GM12872 (cell line): Measurements from ENCODE around the gene MANF.

Experiments
- TF ChIP-seq, protein P1 (sequence below): IDR thresholded peaks from 3 replicates; pipeline ENCODE4 v1.5.1; 2011; ENCODE audit warnings: low read depth, mild to moderate bottlenecking, low read length, moderate library complexity; ENCODE audit not compliant: insufficient read depth

MANF gene

DNA sequence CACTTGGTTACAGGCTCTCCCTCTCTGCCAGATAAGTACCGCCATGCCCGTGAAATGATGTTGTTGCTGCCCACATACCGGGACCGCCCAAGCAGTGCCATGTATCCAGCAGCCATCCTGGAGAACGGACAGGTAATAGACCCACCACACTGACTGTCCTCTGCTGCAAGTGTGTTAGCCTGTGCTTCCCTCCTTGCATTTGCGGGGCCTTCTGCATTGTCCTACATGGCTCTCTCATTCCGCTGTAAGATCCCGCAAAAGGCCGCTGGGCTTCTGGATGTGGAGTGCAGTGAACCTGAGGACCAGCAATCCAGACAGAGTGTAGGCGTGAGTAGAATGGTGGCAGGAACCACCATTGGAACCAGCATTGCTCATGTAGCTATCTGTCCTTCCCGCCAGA lies 10.6 kb upstream of the MANF start:
- TF ChIP-seq, protein P1, sequence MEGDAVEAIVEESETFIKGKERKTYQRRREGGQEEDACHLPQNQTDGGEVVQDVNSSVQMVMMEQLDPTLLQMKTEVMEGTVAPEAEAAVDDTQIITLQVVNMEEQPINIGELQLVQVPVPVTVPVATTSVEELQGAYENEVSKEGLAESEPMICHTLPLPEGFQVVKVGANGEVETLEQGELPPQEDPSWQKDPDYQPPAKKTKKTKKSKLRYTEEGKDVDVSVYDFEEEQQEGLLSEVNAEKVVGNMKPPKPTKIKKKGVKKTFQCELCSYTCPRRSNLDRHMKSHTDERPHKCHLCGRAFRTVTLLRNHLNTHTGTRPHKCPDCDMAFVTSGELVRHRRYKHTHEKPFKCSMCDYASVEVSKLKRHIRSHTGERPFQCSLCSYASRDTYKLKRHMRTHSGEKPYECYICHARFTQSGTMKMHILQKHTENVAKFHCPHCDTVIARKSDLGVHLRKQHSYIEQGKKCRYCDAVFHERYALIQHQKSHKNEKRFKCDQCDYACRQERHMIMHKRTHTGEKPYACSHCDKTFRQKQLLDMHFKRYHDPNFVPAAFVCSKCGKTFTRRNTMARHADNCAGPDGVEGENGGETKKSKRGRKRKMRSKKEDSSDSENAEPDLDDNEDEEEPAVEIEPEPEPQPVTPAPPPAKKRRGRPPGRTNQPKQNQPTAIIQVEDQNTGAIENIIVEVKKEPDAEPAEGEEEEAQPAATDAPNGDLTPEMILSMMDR: no peak

DNA sequence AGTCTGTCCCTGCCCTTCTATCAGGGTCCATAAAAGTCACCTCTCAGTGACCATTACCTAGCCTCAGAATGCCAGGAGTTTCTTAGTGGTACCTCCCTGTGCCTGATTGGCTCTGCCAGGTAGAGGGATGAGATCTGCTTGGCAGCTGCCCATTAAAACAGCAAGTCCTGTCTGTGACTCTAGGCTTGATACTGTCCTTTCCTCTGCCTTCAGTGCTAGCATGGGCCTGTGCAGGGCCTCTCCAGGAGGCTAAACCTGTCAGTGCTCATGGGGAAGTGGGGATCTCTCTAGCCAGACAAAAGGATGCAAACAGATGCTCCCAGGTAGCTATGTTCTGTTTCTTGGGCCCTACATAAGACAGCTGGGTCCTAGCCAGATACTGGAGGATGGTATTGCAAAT lies 10.0 kb upstream of the MANF start:
- TF ChIP-seq, protein P1: no peak

DNA sequence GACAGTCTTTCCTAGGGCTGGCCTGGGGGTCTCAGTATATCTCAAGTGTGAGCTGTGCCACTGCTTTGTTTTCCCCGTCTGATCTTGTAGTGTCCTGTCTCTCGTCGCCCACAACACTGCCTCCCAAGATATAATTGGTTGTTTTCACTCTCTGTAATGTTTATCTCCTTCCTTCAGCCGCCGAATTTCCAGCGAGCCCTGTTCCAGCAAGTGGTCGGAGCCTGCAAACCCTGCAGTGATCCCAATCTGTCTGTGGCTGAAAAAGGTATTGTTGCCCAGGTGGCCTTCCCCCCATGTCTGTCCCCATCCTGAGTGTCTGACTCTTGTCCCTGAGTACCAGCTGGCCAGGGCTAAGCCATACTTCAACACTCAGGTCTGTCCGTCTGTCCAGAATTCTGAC lies 9.5 kb upstream of the MANF start:
- TF ChIP-seq, protein P1: no peak

DNA sequence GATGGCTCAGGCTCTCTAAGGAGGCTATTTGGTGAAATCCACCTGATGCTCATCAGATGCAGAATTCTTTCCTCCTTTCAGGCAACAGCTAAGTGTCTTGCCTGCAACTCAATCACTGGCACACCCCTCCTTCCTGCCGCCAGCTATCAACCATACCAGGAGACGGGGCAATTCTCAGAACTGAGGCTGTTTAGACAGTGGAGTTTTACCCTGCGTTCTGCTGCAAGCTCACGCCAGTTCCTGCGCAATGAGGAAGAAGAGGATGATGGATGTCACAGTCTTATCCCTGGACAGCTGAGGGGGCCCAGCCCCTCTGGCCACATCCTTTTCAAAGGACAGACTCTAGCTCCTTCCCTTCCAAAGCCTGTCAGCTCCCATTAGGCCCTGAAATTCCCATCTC lies 7.0 kb upstream of the MANF start:
- TF ChIP-seq, protein P1: no peak

DNA sequence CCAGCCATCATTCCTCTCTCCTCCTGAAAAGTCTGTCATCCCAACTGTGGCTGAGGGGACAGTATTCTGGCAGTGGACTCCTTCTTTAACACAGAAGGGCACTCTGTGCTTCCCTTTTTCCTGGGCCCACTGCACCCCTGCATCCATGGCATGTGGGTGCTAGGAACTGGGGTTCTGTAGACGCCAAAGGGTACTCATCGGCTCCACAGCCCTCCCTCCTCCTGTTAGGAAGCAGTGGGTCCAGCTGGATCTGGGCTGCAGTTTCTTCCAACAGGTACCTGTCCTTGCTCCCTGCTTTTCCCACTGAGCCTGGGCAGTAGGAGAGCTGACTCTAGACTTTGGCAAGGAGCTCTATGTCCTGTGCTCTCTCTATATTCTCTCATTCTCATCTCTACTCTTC lies 6.4 kb upstream of the MANF start:
- TF ChIP-seq, protein P1: no peak

DNA sequence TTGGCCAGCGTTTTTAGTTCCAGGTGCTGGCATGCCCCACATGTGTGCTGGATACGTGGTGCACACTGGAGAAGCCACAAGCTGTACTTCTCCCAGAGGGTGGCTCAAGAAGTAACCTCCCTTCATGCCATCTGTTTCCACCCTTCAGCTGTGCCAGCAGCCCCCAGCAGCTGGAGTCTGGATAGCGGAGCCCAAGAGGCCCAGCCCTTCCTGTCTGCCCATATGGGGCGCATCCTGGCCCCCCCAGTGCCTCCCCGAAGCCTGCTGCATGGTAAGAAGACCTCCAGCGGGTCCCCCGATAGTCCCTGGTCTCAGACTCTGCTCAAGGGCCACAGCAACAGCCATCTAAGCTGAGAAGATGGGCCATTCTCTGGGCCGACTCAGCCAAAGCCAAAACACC lies 5.8 kb upstream of the MANF start:
- TF ChIP-seq, protein P1: no peak

DNA sequence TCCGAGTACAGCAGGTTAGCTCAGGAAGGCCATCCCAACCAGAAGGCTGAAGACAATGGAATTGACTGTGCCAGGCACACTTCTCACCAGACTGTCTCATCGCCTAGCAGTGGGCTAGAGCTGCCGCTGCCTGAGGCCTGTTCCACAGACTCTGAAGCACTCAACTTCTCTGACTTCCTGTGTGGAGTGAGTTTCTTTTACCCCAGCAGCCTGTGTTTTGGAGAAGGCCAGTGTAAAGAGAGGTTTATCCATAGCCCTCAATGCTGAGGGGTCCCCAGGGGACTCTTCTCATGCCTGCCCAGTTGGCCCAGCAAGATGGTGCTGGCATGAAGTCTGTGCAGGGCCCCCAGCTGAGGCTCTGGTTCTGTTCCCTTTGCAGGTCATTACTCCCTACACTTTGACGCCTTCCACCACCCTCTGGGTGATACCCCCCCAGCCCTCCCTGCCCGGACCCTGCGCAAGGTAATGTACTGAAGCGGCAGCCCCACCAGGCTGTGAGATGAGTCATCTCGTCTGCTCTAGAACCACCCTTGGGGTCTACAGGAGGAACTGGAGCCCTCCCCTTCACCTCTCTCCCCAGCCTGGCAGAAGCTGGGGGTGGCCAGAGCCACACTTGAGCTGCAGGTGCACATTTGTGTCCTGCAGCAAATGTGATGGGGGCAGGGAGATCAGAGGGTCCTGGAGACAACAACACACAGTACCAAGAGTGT lies 5.2 kb upstream of the MANF start:
- TF ChIP-seq, protein P1: no peak
